Psoas muscle (tissue), 8 donors: Measurements from ENCODE around the gene WDR37. TPM values are rescaled to one million over a fixed set of nuclear protein-coding genes. Genes with fewer than 3 reads are reported as not detected.

Experiments used
- ATAC-seq, 4 donors: fragments of 200-7000 bp; cut with Tn5 transposase; one replicate each; pipeline ENCODE4 v1.9.1; 2020; ENCODE audit warnings: moderate library complexity in 3 of 4, mild to moderate bottlenecking in 2 of 4
- DNase-seq, 2 donors: peaks; one replicate each; pipeline ENCODE4 v3.0.0-alpha.2; 2020
- H3K27ac ChIP-seq: fragments of 200-600 bp; one replicate; pipeline ENCODE4 v1.8.0; 2022
- H3K27me3 ChIP-seq, 3 donors: fragments of 200-600 bp in 1 of 3; one replicate each; pipeline versions ENCODE4 v1.6.1 to v1.8.0; 2013 to 2022; ENCODE audit warnings: low read length in 2 of 3, mild to moderate bottlenecking in 2 of 3, moderate library complexity in 1 of 3; ENCODE audit not compliant: insufficient read depth in 3 of 3
- H3K36me3 ChIP-seq, 2 donors: fragments of 200-600 bp in 1 of 2; one replicate each; pipeline versions ENCODE4 v1.6.1 to v1.8.0; 2013 to 2022; ENCODE audit warnings: low read depth in 1 of 2, mild to moderate bottlenecking in 1 of 2, moderate library complexity in 1 of 2; ENCODE audit not compliant: insufficient read depth in 1 of 2
- H3K4me1 ChIP-seq: fragments of 200-600 bp; one replicate; pipeline ENCODE4 v1.8.0; 2022
- H3K4me3 ChIP-seq: fragments of 200-600 bp; one replicate; pipeline ENCODE4 v1.8.0; 2022; ENCODE audit warnings: mild to moderate bottlenecking
- H3K9me3 ChIP-seq: fragments of 200-600 bp; one replicate; pipeline ENCODE4 v1.8.0; 2022
- WGBS, 3 donors: extraction: QIAGEN DNeasy Blood & Tissue Kit; methylation state at CpG; one replicate each; pipeline versions ENCODE4 v1.1.6 to v1.1.7; 2013; 5-methylcytosine and 5-hydroxymethylcytosine counted together
- intact Hi-C, 2 donors: fragments of 100-400 bp; cut with DNase I; formaldehyde crosslinking; loops; one replicate each; pipeline versions ENCODE4 v1.11.0 to v1.14.2; 2022
- polyA plus RNA-seq, 3 donors: library from polyadenylated mRNA; stranded (reverse); fragments of 200-250 nt; gene quantifications; one replicate each; pipeline ENCODE4 v1.2.3, GENCODE V29; 2013
- total RNA-seq, 4 donors: library from RNA; stranded (reverse); fragmentation: NEBNext Ultra II Directional in 2 of 4; extraction: Animal tissue kit (Norgen Biotek cat#: 25700) in 2 of 4; gene quantifications; one replicate each; pipeline versions ENCODE4 v1.2.1 to v1.2.4, GENCODE V29; 2021 to 2023
- TF ChIP-seq, protein P1 (sequence below): fragments of 200-600 bp; IDR thresholded peaks from one replicate; pipeline ENCODE4 v1.8.0; 2022; ENCODE audit warnings: antibody characterized with exemption
- donor health status: healthy with polysubstance abuse.
- donor health status: DM: no; HTN: no; CAD: no; lungs with moderate emphysema.
- donor health status: Bipolar disorder and iron deficiency.
- donor health status: healthy.
- donor health status: DM: yes; HTN: yes; CAD: no.
- donor health status: DM: no; HTN: no; CAD: no.
- donor health status: DM: no; HTN: no; CAD: no.
- donor health status: DM: yes; HTN: yes; CAD: no.

WDR37 gene
- total and polyA plus RNA-seq, 7 donors = 6.8 to 28.3 (median 17.2) TPM

DNA sequence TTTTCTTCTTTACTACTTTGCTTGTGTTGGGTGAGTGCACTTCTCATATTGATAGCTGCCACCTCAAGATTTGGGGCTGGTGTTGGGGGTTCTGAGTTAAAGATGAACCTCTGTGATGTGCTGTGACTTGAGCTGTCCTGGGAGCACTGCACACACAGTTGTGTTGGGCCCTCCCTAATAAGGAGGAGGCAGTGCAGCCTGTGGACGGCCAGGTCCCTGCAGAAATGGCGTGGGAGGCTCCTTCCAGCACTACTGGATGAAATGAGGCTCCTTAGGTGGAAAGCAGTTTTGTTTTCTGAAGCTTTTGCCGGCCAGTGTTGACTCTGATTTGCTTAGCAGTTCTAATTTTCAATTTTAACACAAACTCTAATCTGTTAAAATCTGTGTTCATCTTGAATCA lies 44.0 kb downstream of the WDR37 start:
- Histone ChIP-seq H3K27me3 (no peaks in the 10 kb centered on the region), H3K27ac (no peak overlapping the region), H3K36me3 (peaks cover 0 to 78% of the 10 kb centered on the region in 2 donors), H3K4me1 (no peaks in the 10 kb centered on the region), H3K9me3 (no peaks in the 10 kb centered on the region), H3K4me3 (no peak overlapping the region)
- TF ChIP-seq, protein P1, sequence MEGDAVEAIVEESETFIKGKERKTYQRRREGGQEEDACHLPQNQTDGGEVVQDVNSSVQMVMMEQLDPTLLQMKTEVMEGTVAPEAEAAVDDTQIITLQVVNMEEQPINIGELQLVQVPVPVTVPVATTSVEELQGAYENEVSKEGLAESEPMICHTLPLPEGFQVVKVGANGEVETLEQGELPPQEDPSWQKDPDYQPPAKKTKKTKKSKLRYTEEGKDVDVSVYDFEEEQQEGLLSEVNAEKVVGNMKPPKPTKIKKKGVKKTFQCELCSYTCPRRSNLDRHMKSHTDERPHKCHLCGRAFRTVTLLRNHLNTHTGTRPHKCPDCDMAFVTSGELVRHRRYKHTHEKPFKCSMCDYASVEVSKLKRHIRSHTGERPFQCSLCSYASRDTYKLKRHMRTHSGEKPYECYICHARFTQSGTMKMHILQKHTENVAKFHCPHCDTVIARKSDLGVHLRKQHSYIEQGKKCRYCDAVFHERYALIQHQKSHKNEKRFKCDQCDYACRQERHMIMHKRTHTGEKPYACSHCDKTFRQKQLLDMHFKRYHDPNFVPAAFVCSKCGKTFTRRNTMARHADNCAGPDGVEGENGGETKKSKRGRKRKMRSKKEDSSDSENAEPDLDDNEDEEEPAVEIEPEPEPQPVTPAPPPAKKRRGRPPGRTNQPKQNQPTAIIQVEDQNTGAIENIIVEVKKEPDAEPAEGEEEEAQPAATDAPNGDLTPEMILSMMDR = no peak
- no peak for DNase-seq
- intact Hi-C loops = no loop called here
- 64 to 73% (median 70%) methylated on average over 3 of the region's 3 CpGs for WGBS, 3 donors
- ATAC-seq = no peak

DNA sequence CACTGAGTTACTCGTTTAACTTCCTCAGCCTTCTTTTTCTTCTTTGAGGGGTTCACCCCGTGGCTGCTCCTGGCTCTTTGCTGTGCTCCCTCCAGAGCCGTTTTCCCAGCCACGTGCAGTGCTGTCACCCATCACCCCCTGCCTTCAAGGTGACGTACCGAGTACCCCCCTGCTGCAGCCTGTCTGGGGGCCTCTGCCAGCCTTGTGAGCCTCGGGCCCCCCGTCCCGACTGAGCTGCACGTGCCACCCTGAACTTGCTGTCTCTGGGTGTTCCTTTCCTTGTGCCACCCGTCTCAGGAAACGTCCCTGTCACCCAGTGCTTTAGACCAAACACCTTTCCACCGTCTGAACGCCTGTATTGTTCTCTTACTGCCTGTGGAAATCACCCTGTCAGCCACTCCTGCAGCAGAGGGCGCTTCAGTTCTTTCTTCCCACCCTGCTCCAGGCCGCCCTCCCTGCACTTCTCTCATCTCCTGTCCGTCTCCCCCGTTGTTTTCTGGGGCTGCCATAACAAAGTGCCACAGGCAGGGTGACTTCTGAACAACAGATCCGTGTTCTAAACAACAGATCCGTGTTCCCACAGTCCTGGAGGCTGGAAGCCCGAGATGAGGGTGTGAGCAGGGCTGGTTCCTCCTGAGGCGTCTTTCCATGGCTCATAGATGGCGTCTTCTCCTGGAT lies 44.6 kb downstream of the WDR37 start:
- H3K4me1 ChIP-seq = no peaks in the 10 kb centered on the region
- DNase-seq (no peak), ATAC-seq (peak in 1 of 4 donors; percentile 17)
- H3K9me3 ChIP-seq = no peaks in the 10 kb centered on the region
- H3K36me3 ChIP-seq = peaks cover 0 to 79% of the 10 kb centered on the region in 2 donors
- intact Hi-C loops = no loop called here
- TF ChIP-seq, protein P1 = no peak
- 72 to 74% (median 73%) methylated on average over 23 of the region's 23 CpGs for WGBS, 3 donors
- no peak overlapping the region for H3K4me3 ChIP-seq
- H3K27me3 ChIP-seq = no peaks in the 10 kb centered on the region
- H3K27ac ChIP-seq = no peak overlapping the region

DNA sequence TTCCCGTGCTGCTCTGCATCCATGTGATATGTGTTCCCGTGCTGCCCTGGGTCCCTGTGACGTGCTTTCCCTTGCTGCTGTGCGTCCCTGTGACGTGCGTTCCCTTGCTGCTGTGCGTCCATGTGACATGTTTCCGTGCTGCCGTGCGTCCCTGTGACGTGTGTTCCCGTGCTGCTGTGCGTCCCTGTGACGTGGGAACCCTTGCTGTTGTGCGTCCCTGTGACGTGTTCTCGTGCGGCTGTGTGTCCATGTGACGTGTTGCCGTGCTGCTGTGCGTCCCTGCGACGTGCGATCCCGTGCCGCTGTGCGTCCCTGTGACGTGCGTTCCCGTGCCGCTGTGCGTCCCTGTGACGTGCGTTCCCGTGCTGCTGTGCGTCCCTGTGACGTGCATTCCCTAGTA lies 45.8 kb downstream of the WDR37 start:
- ATAC-seq (no peak), DNase-seq (no peak)
- Histone ChIP-seq H3K4me3 (no peak overlapping the region), H3K27me3 (no peaks in the 10 kb centered on the region), H3K36me3 (peaks cover 0 to 79% of the 10 kb centered on the region in 2 donors), H3K4me1 (no peaks in the 10 kb centered on the region), H3K9me3 (no peaks in the 10 kb centered on the region), H3K27ac (no peak overlapping the region)
- TF ChIP-seq, protein P1 = no peak
- intact Hi-C loops = no loop called here
- 95 to 98% (median 95%) methylated on average over 37 of the region's 37 CpGs for WGBS, 3 donors

DNA sequence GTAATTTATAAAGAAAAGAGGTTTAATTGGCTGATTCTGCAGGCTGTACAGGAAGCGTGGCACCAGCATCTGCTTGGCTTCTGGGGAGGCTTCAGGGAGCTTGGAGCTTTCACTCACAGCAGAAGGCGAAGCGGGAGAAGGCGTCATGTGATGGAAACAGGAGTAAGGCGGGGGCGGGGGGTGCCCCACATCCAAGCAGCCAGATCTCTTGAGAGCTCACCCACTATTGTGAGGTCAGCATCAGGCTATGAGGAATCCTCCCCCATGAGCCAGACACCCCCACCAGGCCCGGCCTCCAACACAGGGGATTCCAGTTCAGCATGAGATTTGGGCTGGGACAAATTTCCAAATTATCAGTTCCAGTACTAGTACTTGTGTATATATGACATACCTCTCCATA lies 46.2 kb downstream of the WDR37 start:
- peak in 1 of 4 donors; percentile 29 for ATAC-seq
- DNase-seq = no peak
- TF ChIP-seq, protein P1 = no peak
- H3K9me3 ChIP-seq = no peaks in the 10 kb centered on the region
- H3K36me3 ChIP-seq = peaks cover 0 to 79% of the 10 kb centered on the region in 2 donors
- H3K4me1 ChIP-seq = no peaks in the 10 kb centered on the region
- no peak overlapping the region for H3K4me3 ChIP-seq
- H3K27me3 ChIP-seq = no peaks in the 10 kb centered on the region
- 81 to 95% (median 85%) methylated on average over 7 of the region's 7 CpGs for WGBS, 3 donors
- H3K27ac ChIP-seq = no peak overlapping the region
- intact Hi-C loops = no loop called here

DNA sequence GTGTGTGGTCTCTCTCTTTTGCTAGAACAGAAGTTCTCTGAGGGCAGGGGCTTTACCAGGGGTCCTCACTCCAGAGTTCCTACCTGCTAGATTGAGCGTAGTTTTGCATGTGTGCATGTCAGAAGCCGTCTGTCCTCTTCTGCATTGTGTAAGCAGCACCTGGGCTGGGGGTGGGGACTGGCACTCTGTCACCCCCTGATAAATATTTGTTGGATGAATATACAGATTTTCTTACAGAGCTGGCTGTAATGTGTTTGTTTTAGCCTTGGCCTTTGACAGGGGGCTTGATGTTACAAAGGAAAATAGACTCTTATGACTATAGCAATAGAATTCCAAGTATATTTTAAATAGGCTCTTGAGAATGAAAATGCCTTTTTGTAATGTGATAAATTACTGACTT lies 46.6 kb downstream of the WDR37 start:
- 93 to 95% (median 95%) methylated on average over 2 of the region's 2 CpGs for WGBS, 3 donors

More for the DNA sequence above, 46.6 kb downstream of the WDR37 start:
- peaks cover 0 to 81% of the 10 kb centered on the region in 2 donors for H3K36me3 ChIP-seq
- H3K4me1 ChIP-seq = no peaks in the 10 kb centered on the region
- H3K27me3 ChIP-seq = no peaks in the 10 kb centered on the region
- intact Hi-C loops = no loop called here
- DNase-seq = no peak
- no peak overlapping the region for H3K4me3 ChIP-seq
- no peaks in the 10 kb centered on the region for H3K9me3 ChIP-seq
- TF ChIP-seq, protein P1 = no peak
- H3K27ac ChIP-seq = no peak overlapping the region
- ATAC-seq = peak in 1 of 4 donors; percentile 18
